ENCODE results near the gene ROR1.

The ROR1 gene

GRCh38 chr1:63863145-63863544 is 89.3 kb downstream of the ROR1 start:
- no peak for DNase-seq

DNA sequence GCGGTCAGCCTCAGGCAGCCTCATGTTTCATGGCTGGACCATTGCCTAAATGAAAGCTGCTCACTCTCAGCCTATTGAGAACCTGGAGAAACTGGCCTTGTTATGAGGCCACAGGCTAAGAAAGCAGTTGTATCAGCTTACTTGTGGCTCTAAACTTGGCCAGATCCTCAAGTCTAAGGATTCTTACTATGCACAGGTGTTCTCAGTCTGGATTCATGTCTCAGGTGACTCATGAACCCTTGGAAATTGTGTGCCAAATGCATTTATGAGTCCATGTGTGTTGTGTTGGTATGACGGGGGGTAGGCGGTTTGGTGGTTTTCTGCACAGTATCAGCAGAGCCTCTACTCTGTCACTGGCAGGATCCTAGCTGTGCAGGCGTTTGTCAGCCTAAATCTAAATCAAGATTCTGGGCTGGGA is 90.4 kb downstream of the ROR1 start:
- no peak for DNase-seq

GRCh38 chr1:63865561-63865960 is 91.7 kb downstream of the ROR1 start:
- DNase-seq, result no peak

- DNase-seq, result no peak
These were observed 92.3 kb downstream of the ROR1 start for GRCh38 chr1:63866084-63866483.

- DNase-seq, result no peak
These were observed 93.8 kb downstream of the ROR1 start for GRCh38 chr1:63867429-63868176.

DNA sequence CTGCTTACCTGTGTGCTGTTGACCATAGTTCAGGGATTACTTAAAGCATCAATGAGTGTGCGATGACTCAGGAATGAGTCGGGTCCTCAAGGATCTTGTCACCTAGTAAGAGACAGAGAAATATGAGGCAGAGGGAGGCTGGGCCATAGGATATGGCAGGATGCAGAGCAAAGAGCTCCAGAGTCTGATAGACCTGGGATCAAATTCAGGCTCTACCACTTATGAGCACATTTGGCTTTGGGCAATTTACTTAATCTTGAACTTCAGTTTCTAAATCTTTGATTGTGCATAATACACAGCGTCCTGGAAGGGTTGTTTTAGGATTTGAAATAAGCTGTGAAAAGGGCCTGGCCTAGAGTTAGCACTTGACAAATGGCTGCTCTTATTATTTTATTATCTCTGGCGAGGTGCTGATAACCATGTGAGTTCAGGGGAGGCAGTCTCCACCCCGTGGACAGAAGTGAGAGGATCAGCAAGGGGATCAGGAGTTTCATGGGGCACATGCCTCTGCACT is 94.5 kb downstream of the ROR1 start:
- DNase-seq, result no peak

- DNase-seq, result no peak
These were observed 96.3 kb downstream of the ROR1 start for GRCh38 chr1:63870152-63870551.

- DNase-seq, result no peak
These were observed 97.6 kb downstream of the ROR1 start for GRCh38 chr1:63871463-63871862.

GRCh38 chr1:63873751-63874150 is 99.9 kb downstream of the ROR1 start:
- no peak for DNase-seq

- no peak for DNase-seq
These were observed 100.6 kb downstream of the ROR1 start for GRCh38 chr1:63874278-63874880.

DNA sequence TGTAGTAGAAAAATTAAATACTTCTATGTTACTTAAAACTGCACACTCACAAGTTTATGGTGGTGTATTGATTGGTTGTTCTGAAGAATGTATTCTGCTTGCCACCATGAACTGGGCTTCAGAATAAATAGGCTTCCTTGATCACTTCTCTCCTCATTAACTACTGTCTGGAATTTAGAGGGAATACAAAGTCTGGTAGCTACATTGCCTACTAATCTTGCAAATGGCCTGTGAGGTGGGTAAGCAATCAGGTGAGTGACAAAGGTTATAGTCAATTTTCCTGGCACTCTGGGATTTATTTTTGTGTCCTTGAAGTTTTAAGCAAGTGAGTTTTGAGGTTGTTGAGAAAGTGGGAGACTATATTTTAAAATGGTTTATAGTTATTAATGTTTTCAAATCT is 101.8 kb downstream of the ROR1 start:
- DNase-seq, result no peak

DNA sequence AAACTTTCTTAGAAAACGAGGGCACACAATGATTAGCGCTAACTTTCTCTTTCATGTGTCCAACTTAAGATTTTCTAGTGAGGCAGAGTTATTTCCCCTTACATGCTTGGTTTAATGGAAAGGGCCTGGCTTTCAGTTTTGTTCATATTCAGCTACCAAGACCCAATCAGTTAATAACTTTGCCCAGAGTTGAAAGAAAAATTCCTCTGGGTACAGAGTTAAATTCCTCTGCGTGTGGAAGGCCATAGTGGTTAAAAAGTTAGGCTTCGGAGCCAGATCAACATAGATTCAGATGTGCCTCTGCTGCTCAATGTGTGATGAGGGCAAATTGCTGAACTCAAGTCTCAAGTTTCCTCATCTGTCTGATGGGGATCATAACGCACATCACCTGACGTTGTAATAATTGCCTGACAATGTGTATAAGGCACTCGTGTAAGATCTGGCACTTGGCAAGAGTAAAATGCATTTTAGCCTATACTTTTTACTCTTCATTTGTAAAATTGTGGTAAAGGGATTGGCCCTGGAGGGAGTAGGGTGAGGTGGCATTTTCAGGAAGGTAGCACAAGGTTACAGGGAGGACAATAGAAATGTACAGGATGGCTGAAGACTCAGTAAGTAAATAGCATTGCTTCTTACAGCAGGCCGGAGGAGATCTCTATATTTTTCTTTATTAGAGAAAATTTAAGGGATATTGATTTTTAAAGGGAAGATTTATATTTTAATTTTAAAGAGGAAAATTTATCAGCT is 103.4 kb downstream of the ROR1 start:
- no peak for DNase-seq

DNA sequence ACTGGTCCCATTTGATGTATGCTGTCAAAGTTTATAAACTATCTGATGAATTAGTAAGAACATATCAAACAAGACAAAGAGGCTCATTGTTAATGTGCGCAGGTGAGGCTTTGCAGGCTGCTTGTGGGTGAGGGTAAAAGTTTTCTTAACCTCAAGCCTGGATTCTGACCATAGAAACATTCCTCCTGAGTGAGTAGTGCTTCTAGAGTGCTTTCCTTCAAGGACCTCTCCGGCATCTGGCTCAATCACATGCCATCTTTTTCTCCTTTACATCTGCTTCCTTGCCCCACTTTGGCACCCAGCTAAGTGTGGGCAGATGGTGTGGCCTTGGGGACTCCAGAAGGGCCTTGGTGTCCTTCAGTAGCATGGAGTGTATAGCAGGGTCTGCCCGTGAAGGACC is 104.0 kb downstream of the ROR1 start:
- DNase-seq, result no peak

DNA sequence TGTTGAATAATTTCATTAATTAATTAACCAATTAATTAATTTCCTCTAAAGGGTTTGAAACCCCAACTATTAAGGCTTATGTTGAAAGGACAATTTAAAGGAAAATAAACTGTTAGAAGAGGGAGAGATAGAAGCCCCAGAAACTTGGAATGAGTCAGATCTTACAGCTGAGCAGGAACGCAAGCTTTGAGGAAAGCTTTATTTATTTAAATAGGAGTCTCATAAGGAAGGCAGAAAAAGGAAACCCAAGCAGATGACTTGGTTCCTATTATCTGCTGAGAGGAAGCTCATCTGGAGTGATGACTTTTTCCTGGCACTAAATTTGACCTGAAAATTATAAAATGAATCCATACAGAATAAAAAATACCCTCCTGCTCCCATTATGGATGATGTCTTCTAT is 105.1 kb downstream of the ROR1 start:
- no peak for DNase-seq

DNA sequence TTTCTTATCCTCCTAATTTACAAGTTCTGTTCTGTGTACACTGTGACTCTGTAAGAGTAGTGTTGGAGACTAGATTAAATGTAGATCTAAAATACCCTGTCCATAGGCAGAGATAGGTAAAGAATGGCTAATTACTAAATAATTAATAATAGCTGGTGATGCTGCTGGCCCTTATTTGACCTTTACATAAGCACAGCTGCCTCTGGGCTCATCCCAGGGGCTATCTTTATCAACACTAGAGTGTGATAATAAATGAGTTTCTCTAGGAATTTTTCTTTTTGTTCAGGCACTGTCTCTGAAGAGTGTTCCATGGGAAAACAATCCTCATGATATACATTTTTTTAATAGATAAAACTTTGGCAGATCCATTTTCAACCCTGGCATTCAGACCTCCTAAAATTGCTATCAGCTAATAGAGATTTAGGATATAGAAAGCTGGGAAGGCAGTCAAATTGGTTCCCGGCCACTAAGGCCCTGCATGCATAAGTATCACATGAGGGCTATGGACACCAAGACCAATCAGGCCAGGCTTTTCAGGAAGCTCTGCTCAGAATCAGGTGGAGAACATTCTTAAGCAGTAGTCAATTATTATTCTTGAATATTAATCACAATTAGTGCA is 107.2 kb downstream of the ROR1 start:
- DNase-seq, result no peak

GRCh38 chr1:63882048-63882704 is 108.4 kb downstream of the ROR1 start:
- DNase-seq, result no peak

GRCh38 chr1:63883494-63884235 is 109.8 kb downstream of the ROR1 start:
- DNase-seq, result no peak

DNA sequence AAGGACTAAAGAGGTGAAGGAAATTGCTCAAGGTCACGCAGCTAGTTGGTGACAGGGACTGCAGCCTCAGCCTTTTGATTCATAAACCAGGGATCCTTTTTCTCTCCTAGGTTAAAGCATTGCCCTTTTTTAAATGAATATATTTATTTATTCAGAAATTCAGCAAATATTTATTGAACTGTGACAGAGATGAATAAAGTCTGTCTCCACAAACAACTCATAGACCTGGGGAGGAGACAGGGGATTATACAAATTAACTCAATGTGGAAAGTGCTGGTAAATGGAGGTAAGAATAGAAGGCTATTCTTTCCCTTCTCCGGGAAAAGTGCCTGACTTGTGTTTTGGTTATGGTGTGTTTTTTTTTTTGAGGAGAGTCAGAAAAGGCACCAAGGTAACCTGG is 110.7 kb downstream of the ROR1 start:
- DNase-seq, result no peak

GRCh38 chr1:63885899-63886298 is 112.1 kb downstream of the ROR1 start:
- DNase-seq, result no peak

DNA sequence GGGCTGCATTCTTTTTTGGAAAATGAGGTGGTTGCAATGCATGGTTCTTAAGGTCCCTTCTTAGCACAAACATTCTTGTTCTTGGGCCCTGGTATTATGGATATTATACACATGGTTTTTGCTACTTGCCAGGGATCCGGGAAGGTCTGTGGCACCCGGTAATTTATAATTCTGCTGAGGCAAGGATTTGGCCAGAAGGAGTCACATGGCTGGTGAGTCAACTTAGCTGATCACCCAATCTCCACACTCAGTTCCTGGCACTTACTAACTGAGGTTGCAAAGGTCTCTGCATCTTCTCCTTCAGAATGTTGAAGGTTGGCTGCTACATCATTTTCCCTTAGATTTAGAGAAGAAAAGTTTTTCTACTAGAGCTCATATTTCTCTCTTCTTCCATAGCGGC is 112.5 kb downstream of the ROR1 start:
- DNase-seq, result no peak

- no peak for DNase-seq
These were observed 114.0 kb downstream of the ROR1 start for GRCh38 chr1:63887809-63888208.

GRCh38 chr1:63888984-63889383 is 115.2 kb downstream of the ROR1 start:
- DNase-seq, result no peak
